ENCODE measurements around the gene NIN. TPM values are rescaled to one million over a fixed set of nuclear protein-coding genes. Genes with fewer than 3 reads are reported as not detected.

The NIN gene
- total RNA-seq, 1 donor from 2014 or later = 45.4 TPM

- Mint-ChIP-seq H3K9me3 (ENCODE audit: unreplicated experiment) (no peaks in the 10 kb centered on the region), H3K4me1 (ENCODE audit: low read depth, unreplicated experiment) (no peaks in the 10 kb centered on the region), H3K4me3 (ENCODE audit: unreplicated experiment) (no peak overlapping the region), H3K36me3 (ENCODE audit: low read depth, unreplicated experiment) (peaks cover 38% of the 10 kb centered on the region), H3K27ac (ENCODE audit: unreplicated experiment) (no peak overlapping the region), H3K27me3 (ENCODE audit: low read depth, unreplicated experiment) (no peaks in the 10 kb centered on the region)
- no peaks in the 10 kb centered on the region for H3K79me2 ChIP-seq (ENCODE audit: insufficient read depth, low read length)
- no peak overlapping the region for H3K9ac ChIP-seq (ENCODE audit: low read length)
- DNase-seq (ENCODE audit: low read depth) (no peak), FAIRE-seq (no peak)
- H4K20me1 ChIP-seq (ENCODE audit: insufficient read depth, low read length) = no peaks in the 10 kb centered on the region
- H3K9me3 ChIP-seq (ENCODE audit: insufficient read depth, low read depth, low read length) = no peaks in the 10 kb centered on the region
- H3K27me3 ChIP-seq (ENCODE audit: insufficient read depth, low read length) = no peaks in the 10 kb centered on the region
- H3K4me1 ChIP-seq (ENCODE audit: insufficient read depth, low read length) = no peaks in the 10 kb centered on the region
- H3K4me3 ChIP-seq (ENCODE audit: insufficient read depth, low read depth, low read length) = no peak overlapping the region
- TF ChIP-seq CTCF (IDR thresholded peaks at IDR 0.05; ENCODE audit: insufficient read depth, low read depth, low read length) = no peak
- no peak for TF ChIP-seq EZH2 (IDR thresholded peaks at IDR 0.05; ENCODE audit: insufficient read depth, low read length)
- no peak overlapping the region for H2AFZ ChIP-seq (ENCODE audit: low read depth, low read length)
- no peak overlapping the region for H3K4me2 ChIP-seq (ENCODE audit: low read length)
- peaks cover 18% of the 10 kb centered on the region for H3K36me3 ChIP-seq (ENCODE audit: insufficient read depth, low read length)
- no peak overlapping the region for H3K27ac ChIP-seq (ENCODE audit: low read depth, low read length)
These were observed 97.5 kb downstream of the NIN start for GRCh38 chr14:50733494-50733893.

DNA sequence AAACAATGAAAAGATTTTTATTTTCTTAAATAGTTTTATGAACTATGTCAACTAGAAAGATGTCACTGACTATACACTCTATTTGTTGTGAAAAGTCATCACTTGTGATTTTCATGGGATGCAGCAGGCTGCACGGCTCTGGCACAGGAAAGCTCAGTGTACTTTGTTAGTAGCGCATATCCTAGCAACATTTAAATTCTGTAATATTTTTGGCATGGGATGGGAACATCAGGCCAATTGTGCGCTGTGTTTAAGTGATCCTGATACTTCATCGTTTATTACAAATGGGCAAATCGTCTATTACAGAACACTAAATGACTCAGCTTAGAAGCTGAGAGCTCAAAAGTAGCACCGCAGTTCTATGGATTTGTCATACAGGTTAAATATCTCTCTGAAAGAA lies 102.1 kb downstream of the NIN start:
- Mint-ChIP-seq H3K27ac (ENCODE audit: unreplicated experiment) (no peak overlapping the region), H3K36me3 (ENCODE audit: low read depth, unreplicated experiment) (peaks cover 26% of the 10 kb centered on the region), H3K4me1 (ENCODE audit: low read depth, unreplicated experiment) (peaks cover 11% of the 10 kb centered on the region), H3K4me3 (ENCODE audit: unreplicated experiment) (no peak overlapping the region), H3K9me3 (ENCODE audit: unreplicated experiment) (no peaks in the 10 kb centered on the region), H3K27me3 (ENCODE audit: low read depth, unreplicated experiment) (no peaks in the 10 kb centered on the region)
- H3K4me3 ChIP-seq (ENCODE audit: insufficient read depth, low read depth, low read length) = no peak overlapping the region
- no peak for TF ChIP-seq CTCF (IDR thresholded peaks at IDR 0.05; ENCODE audit: insufficient read depth, low read depth, low read length)
- no peak for TF ChIP-seq EZH2 (IDR thresholded peaks at IDR 0.05; ENCODE audit: insufficient read depth, low read length)
- no peak overlapping the region for H3K9ac ChIP-seq (ENCODE audit: low read length)
- H3K4me2 ChIP-seq (ENCODE audit: low read length) = no peak overlapping the region
- H3K79me2 ChIP-seq (ENCODE audit: insufficient read depth, low read length) = no peaks in the 10 kb centered on the region
- peaks cover 16% of the 10 kb centered on the region for H3K36me3 ChIP-seq (ENCODE audit: insufficient read depth, low read length)
- peaks cover 7% of the 10 kb centered on the region for H3K4me1 ChIP-seq (ENCODE audit: insufficient read depth, low read length)
- H3K27me3 ChIP-seq (ENCODE audit: insufficient read depth, low read length) = no peaks in the 10 kb centered on the region
- no peak overlapping the region for H3K27ac ChIP-seq (ENCODE audit: low read depth, low read length)
- DNase-seq (ENCODE audit: low read depth) (no peak), FAIRE-seq (no peak)
- no peaks in the 10 kb centered on the region for H3K9me3 ChIP-seq (ENCODE audit: insufficient read depth, low read depth, low read length)
- H4K20me1 ChIP-seq (ENCODE audit: insufficient read depth, low read length) = no peaks in the 10 kb centered on the region
- no peak overlapping the region for H2AFZ ChIP-seq (ENCODE audit: low read depth, low read length)

- no peak overlapping the region for H3K4me3 Mint-ChIP-seq (ENCODE audit: unreplicated experiment)
- H3K4me1 Mint-ChIP-seq (ENCODE audit: low read depth, unreplicated experiment) = peaks cover 11% of the 10 kb centered on the region
- DNase-seq (ENCODE audit: low read depth) (peak; percentile 89), FAIRE-seq (peak; percentile 23)
- H3K36me3 Mint-ChIP-seq (ENCODE audit: low read depth, unreplicated experiment) = peaks cover 17% of the 10 kb centered on the region
- H3K9me3 Mint-ChIP-seq (ENCODE audit: unreplicated experiment) = no peaks in the 10 kb centered on the region
- TF ChIP-seq EZH2 (IDR thresholded peaks at IDR 0.05; ENCODE audit: insufficient read depth, low read length) (no peak), CTCF (IDR thresholded peaks at IDR 0.05; ENCODE audit: insufficient read depth, low read depth, low read length) (no peak)
- Histone ChIP-seq H3K36me3 (ENCODE audit: insufficient read depth, low read length) (peaks cover 31% of the 10 kb centered on the region), H3K9me3 (ENCODE audit: insufficient read depth, low read depth, low read length) (no peaks in the 10 kb centered on the region), H3K4me1 (ENCODE audit: insufficient read depth, low read length) (peaks cover 7% of the 10 kb centered on the region), H3K9ac (ENCODE audit: low read length) (no peak overlapping the region), H3K4me3 (ENCODE audit: insufficient read depth, low read depth, low read length) (no peak overlapping the region), H4K20me1 (ENCODE audit: insufficient read depth, low read length) (no peaks in the 10 kb centered on the region), H2AFZ (ENCODE audit: low read depth, low read length) (no peak overlapping the region), H3K79me2 (ENCODE audit: insufficient read depth, low read length) (no peaks in the 10 kb centered on the region), H3K4me2 (ENCODE audit: low read length) (peak overlapping the region; percentile 47), H3K27ac (ENCODE audit: low read depth, low read length) (peak overlapping the region; percentile 15), H3K27me3 (ENCODE audit: insufficient read depth, low read length) (no peaks in the 10 kb centered on the region)
- no peak overlapping the region for H3K27ac Mint-ChIP-seq (ENCODE audit: unreplicated experiment)
- no peaks in the 10 kb centered on the region for H3K27me3 Mint-ChIP-seq (ENCODE audit: low read depth, unreplicated experiment)
These were observed 104.4 kb downstream of the NIN start for GRCh38 chr14:50726372-50727107.

All from astrocyte (in vitro differentiated cells and primary cell).